GM12874 (cell line): ENCODE results near the gene SF3B5.

Experiments
- TF ChIP-seq, protein P1 (sequence below): IDR thresholded peaks from 2 replicates; pipeline ENCODE4 v1.5.1; 2011; ENCODE audit warnings: low read depth, mild to moderate bottlenecking, control low read depth, low read length, moderate library complexity; ENCODE audit not compliant: insufficient read depth

The SF3B5 gene

DNA sequence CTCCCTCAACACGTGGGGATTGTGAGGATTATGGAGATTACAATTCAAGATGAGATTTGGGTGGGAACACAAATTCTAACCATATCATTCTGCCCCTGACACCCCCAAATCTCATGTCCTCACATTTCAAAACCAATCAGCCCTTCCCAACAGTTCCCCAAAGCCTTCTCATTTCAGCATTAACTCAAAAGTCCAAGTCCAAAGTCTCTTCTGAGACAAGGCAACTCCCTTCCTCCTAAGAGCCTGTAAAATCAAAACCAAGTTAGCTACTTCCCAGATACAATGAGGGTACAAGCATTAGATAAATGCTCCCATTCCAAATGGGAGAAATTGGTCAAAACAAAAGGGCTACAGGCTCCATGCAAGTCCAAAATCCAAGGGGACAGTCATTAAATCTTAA is 47.7 kb downstream of the SF3B5 start:
- TF ChIP-seq, protein P1, sequence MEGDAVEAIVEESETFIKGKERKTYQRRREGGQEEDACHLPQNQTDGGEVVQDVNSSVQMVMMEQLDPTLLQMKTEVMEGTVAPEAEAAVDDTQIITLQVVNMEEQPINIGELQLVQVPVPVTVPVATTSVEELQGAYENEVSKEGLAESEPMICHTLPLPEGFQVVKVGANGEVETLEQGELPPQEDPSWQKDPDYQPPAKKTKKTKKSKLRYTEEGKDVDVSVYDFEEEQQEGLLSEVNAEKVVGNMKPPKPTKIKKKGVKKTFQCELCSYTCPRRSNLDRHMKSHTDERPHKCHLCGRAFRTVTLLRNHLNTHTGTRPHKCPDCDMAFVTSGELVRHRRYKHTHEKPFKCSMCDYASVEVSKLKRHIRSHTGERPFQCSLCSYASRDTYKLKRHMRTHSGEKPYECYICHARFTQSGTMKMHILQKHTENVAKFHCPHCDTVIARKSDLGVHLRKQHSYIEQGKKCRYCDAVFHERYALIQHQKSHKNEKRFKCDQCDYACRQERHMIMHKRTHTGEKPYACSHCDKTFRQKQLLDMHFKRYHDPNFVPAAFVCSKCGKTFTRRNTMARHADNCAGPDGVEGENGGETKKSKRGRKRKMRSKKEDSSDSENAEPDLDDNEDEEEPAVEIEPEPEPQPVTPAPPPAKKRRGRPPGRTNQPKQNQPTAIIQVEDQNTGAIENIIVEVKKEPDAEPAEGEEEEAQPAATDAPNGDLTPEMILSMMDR, result no peak
